Right lobe of liver (tissue), 6 donors: ENCODE results near the gene ZSCAN1. TPM values are rescaled to one million over a fixed set of nuclear protein-coding genes. Genes with fewer than 3 reads are reported as not detected.

Experiments
- ATAC-seq, 4 donors: fragments of 200-7000 bp; cut with Tn5 transposase; one replicate each; pipeline ENCODE4 v1.9.1; 2020; ENCODE audit warnings: mild to moderate bottlenecking in 4 of 4, moderate library complexity in 4 of 4
- DNase-seq, 3 donors: peaks; one replicate each; pipeline ENCODE4 v3.0.0-alpha.2; 2020
- H3K27ac ChIP-seq, 3 donors: fragments of 200-600 bp; one replicate each; pipeline ENCODE4 v1.8.0; 2022
- H3K27me3 ChIP-seq, 2 donors: fragments of 200-600 bp; one replicate each; pipeline ENCODE4 v1.8.0; 2022
- H3K36me3 ChIP-seq, 4 donors: fragments of 200-600 bp; sonication (generic) in 1 of 4; one replicate each; pipeline versions ENCODE4 v1.5.1 to v1.8.0; 2017 to 2022; ENCODE audit warnings: control low read depth in 1 of 4
- H3K4me1 ChIP-seq, 4 donors: fragments of 200-600 bp; sonication (generic) in 1 of 4; one replicate each; pipeline versions ENCODE4 v1.5.1 to v1.8.0; 2017 to 2022; ENCODE audit warnings: control low read depth in 1 of 4
- H3K4me3 ChIP-seq, 3 donors: fragments of 200-600 bp; one replicate each; pipeline ENCODE4 v1.8.0; 2022
- H3K9me3 ChIP-seq, 4 donors: fragments of 200-600 bp; sonication (generic) in 1 of 4; one replicate each; pipeline versions ENCODE4 v1.5.1 to v1.8.0; 2017 to 2022; ENCODE audit warnings: control low read depth in 1 of 4
- CTCF ChIP-seq, 4 donors: fragments of 200-600 bp in 3 of 4; fragments of 450-650 bp in 1 of 4; IDR thresholded peaks; one replicate each; pipeline versions ENCODE4 v1.5.1 to v1.8.0; 2016 to 2022; ENCODE audit warnings: antibody characterized with exemption in 4 of 4, mild to moderate bottlenecking in 2 of 4
- POLR2A ChIP-seq: fragments of 450-650 bp; IDR thresholded peaks from one replicate; pipeline ENCODE4 v1.6.1; 2017; ENCODE audit warnings: antibody characterized with exemption, mild to moderate bottlenecking
- WGBS: methylation state at CpG from one replicate; pipeline ENCODE4 v1.1.6; 2018; ENCODE audit warnings: low coverage, low lambda C conversion rate; ENCODE audit not compliant: insufficient coverage; ENCODE audit errors: missing lambda C conversion rate; 5-methylcytosine and 5-hydroxymethylcytosine counted together
- intact Hi-C, 2 donors: fragments of 100-400 bp; cut with DNase I; formaldehyde crosslinking; loops; one replicate each; pipeline versions ENCODE4 v1.11.2 to v1.14.1; 2022
- long read RNA-seq: library from polyadenylated mRNA; unstranded; transcript quantifications from one replicate; pipeline ENCODE4 v2.0.0, GENCODE V29; 2019
- total RNA-seq, 6 experiments: library from RNA; depleted of rRNA in 2 of 6; stranded (reverse); fragments of >200 nt in 2 of 6; fragmentation: NEBNext Ultra II Directional in 3 of 6; extraction: Animal tissue kit (Norgen Biotek cat#: 25700) in 3 of 6; gene quantifications; one replicate each; pipeline versions ENCODE4 v1.1.0 to v1.2.4, GENCODE V29; 2016 to 2023
- donor health status: DM: no; HTN: yes; CAD: no.
- donor health status: DM: no; HTN: no; CAD: no.
- donor health status: DM: no; HTN: no; CAD: no.
- donor health status: DM: no; HTN: yes; CAD: no.
- donor health status: DM: no; HTN: yes; CAD: no.

ZSCAN1 gene
- not detected for total RNA-seq
- long read RNA-seq, result 0 reads

- no peaks in the 10 kb centered on the region for H3K36me3 ChIP-seq
- peak within 1 kb of the TSS in 2 of 3 donors; percentile 2 to 31 for H3K4me3 ChIP-seq
- no peak within 1 kb of the TSS for H3K27ac ChIP-seq
- no peaks in the 10 kb centered on the region for H3K9me3 ChIP-seq
- WGBS, result 19% methylated on average over 22 of the region's 101 CpGs
- ATAC-seq (peak; percentile 85 to 98 (median 92)), DNase-seq (peak; percentile 73 to 84 (median 79))
- intact Hi-C loops, result no loop called here
- TF ChIP-seq POLR2A (no peak), CTCF (IDR thresholded peaks at IDR 0.05) (no peak)
- no peaks in the 10 kb centered on the region for H3K27me3 ChIP-seq
- no peaks in the 10 kb centered on the region for H3K4me1 ChIP-seq
These were observed at the start of gene ZSCAN1 for GRCh38 chr19:58033741-58034476. Gene ZSCAN1, plus strand, starts transcription at chr19:58034025. Its CDS starts 3,812 bp downstream, at chr19:58037837.

DNA sequence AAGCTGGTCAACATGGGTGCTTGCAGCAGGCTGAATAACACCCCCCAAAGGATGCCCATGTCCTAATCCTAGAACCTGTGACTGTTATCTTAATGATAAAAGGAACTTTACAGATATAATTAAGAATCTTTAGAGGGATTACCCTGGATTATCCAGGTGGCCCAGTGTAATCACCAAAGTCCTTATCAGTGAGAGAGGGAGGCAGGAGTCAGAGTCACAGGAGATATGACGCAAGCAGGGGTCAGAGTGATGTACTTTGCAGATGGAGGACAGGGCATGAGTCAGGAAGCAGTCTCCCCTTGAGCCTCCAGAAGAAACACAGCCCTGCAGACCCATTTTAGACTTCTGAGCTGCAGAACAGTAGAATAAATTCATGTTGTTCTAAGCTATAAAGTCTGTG lies 41.0 kb upstream of the ZSCAN1 start:
- intact Hi-C loops, result no loop called here
- Histone ChIP-seq H3K27ac (no peak overlapping the region), H3K9me3 (peaks cover 0 to 33% (median 14%) of the 10 kb centered on the region in 4 donors), H3K4me1 (no peaks in the 10 kb centered on the region), H3K4me3 (no peak overlapping the region), H3K27me3 (no peaks in the 10 kb centered on the region), H3K36me3 (peaks cover 0 to 37% (median 11%) of the 10 kb centered on the region in 4 donors)
- ATAC-seq, result no peak
- DNase-seq, result no peak
- WGBS, result 10% methylated on average over 1 of the region's 1 CpG
- TF ChIP-seq POLR2A, result no peak

- Histone ChIP-seq H3K4me3 (no peak overlapping the region), H3K4me1 (peaks cover 0 to 10% (median 2%) of the 10 kb centered on the region in 4 donors), H3K36me3 (peaks cover 0 to 37% (median 17%) of the 10 kb centered on the region in 4 donors), H3K27ac (no peak overlapping the region), H3K27me3 (no peaks in the 10 kb centered on the region), H3K9me3 (peaks cover 0 to 18% (median 4%) of the 10 kb centered on the region in 4 donors)
- DNase-seq, result no peak
- no CpG with 5 or more reads among the region's 4 CpGs for WGBS
- no peak for TF ChIP-seq CTCF (IDR thresholded peaks at IDR 0.05)
- no peak for TF ChIP-seq POLR2A
- intact Hi-C loops, result no loop called here
- ATAC-seq, result no peak
These were observed 33.1 kb upstream of the ZSCAN1 start for GRCh38 chr19:58000677-58001076.

DNA sequence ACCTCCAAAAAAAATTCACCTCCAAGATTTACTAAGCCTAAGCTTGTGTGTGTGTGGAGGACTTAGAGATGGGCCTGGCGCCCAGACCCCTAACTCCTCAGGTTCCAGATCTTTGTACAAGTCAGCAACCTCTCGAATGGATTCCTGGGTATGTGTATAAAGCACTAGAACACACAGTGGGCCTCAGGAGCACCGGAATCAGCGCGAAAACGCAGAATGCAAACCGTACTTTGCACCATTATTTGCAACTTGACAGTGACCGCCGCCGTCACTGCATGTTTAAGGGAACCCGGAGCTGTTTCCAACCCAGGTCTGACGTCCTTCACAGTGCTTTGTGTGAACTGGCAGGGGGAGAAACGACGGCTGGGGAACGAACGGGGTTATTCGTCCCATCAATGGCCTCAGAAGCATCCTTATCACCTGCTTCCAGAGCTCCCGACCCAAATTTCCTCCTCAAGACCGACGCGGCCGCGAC lies 31.9 kb upstream of the ZSCAN1 start:
- Histone ChIP-seq H3K4me1 (peaks cover 0 to 10% (median 2%) of the 10 kb centered on the region in 4 donors), H3K4me3 (peak overlapping the region; percentile 93 to 99 (median 95)), H3K9me3 (peaks cover 0 to 18% (median 6%) of the 10 kb centered on the region in 4 donors), H3K27ac (peak overlapping the region; percentile 85 to 89 (median 87)), H3K27me3 (no peaks in the 10 kb centered on the region), H3K36me3 (peaks cover 0 to 35% (median 19%) of the 10 kb centered on the region in 4 donors)
- no peak for DNase-seq
- intact Hi-C loops, result no loop called here
- peak in 3 of 4 donors; percentile 4 to 34 (median 28) for ATAC-seq
- WGBS, result 1% methylated on average over 11 of the region's 23 CpGs
- no peak for TF ChIP-seq CTCF (IDR thresholded peaks at IDR 0.05)
- TF ChIP-seq POLR2A, result no peak
